Measurements from ENCODE around the gene LRCH1.
"Not testable (repeated sequence)": the region's sequence is repeated elsewhere in the genome, so short reads cannot be mapped to it uniquely, and the experiment has no call there.

LRCH1 gene

DNA sequence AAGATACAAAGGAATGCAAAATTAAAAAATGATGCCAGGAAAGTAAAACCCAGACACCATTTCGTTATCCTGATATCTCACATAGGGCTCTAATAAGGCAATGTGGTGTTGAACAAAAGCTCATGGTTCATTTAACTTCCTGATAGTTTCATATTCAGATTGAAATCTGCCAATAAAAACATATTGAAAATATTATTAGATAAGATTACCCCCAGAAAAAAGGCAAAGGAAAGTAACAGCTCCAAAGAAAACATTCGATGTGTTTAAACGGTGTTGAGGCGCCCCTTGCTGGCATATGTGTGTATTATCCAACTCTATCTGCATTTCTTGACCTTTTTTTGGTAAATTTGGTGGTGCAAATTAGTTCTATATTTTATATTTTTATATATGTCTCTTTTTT, 168.1 kb downstream of the LRCH1 start:
- peak; percentile 20 for DNase-seq

DNA sequence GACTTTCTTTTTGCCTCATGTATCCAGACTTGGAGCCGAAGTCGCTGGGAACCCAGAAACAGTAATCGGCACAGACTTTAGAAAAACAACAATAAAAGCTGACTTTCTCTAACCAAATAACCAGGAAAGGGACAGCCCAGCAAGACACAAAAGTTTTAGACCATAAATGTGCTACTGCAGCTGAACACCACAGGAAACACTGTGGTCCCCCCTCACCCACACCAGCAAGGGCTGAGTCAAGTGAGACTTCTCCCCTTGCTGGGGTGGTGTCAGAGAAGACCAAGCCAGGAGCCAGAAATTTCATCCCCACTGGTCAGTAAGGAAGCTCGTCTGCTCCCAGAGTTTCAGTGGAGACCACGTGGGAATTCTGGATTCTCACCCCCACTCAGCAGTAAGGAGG, 173.4 kb downstream of the LRCH1 start:
- no peak for DNase-seq

- no peak for DNase-seq
Measured at GRCh38 chr13:46728777-46729176, 175.8 kb downstream of the LRCH1 start.

- no peak for DNase-seq
Measured at GRCh38 chr13:46731535-46731934, 178.6 kb downstream of the LRCH1 start.

- no peak for DNase-seq
Measured at GRCh38 chr13:46735425-46735824, 182.5 kb downstream of the LRCH1 start.

GRCh38 chr13:46736541-46737310, 183.8 kb downstream of the LRCH1 start:
- DNase-seq: no peak

DNA sequence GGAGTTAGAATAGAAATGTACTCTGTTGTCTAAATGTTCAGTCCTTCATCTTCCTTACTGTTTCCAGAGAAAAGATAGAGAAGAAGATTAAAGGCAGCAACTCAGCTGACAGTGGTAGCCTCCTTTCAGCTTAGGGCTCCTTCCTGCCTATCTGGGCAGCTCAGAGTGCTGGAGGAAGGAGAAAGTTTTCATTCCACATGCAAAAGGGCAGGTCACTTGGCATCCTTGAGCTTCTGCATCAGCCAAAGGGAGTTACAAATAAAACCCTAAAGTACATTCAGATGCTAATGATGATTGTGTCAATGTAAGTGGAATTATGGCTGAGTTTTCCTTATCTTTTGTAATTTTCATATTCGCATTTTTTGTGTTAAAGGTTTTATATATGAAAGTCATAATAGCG, 185.1 kb downstream of the LRCH1 start:
- DNase-seq: no peak

DNA sequence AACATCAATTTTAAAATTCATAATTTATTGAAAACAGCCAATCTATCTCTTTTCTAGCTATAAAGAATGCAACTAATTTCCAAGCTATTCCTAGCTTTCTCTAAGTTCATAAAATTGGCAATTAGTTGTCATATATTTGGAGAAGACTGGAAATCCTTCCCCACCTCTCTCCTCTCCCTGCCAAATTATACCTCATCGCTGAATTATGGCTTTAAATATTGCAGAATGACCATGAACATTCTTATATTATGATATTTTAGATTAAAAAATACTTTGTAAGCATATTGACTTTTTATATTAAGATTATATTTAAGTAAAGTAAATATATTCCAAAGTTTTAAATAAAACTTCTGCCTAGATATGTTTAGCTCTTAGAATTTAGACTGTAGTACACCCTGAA, 185.8 kb downstream of the LRCH1 start:
- DNase-seq: no peak

- no peak for DNase-seq
Measured at GRCh38 chr13:46739447-46740098, 186.6 kb downstream of the LRCH1 start.

- DNase-seq: no peak
Measured at GRCh38 chr13:46743191-46743590, 190.2 kb downstream of the LRCH1 start.

- no peak for DNase-seq
Measured at GRCh38 chr13:46745062-46745461, 192.1 kb downstream of the LRCH1 start.

DNA sequence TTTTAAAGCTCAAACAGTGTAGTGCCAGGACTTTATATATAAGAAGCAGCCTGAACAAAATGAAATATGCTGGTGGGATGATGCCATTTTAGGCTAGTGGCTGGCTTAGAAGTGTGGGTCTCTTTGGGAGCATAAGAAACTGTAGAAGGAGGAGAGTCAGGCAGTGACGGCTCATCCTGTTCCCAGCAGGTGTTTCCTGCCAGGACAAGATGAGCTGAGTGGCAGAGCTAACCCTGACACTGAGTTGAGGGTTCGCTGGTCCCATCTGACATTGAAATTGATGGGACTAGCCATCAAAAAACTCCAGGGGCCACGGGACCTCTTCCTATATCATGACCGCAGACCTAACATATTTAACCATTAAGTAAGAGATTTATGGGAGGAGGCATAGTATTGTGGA, 192.7 kb downstream of the LRCH1 start:
- DNase-seq: no peak

- no peak for DNase-seq
Measured at GRCh38 chr13:46747031-46747820, 194.3 kb downstream of the LRCH1 start.

- no peak for DNase-seq
Measured at GRCh38 chr13:46748300-46748699, 195.3 kb downstream of the LRCH1 start.

DNA sequence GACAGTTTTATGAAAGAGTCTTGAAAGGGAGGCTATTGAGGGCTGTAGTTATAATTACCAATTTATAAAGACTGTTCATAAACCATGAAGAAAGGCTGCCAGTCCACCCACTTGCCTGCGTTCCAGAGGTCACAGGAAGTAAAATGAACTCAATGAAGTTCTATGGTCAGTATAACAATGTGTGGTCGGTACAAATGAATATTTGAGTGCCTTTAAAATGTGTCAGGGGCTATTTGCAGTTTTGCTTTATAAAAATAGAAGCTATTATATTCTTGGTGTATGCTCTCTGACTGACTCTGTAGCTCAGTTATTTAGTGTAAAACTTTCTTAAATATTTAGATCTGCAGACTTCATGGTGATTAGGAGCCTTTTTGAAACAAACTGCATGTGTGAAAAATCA, 197.0 kb downstream of the LRCH1 start:
- no peak for DNase-seq

- DNase-seq: no peak
Measured at GRCh38 chr13:46751811-46752635, 199.1 kb downstream of the LRCH1 start.

GRCh38 chr13:46753137-46753536, 200.2 kb downstream of the LRCH1 start:
- DNase-seq: no peak

DNA sequence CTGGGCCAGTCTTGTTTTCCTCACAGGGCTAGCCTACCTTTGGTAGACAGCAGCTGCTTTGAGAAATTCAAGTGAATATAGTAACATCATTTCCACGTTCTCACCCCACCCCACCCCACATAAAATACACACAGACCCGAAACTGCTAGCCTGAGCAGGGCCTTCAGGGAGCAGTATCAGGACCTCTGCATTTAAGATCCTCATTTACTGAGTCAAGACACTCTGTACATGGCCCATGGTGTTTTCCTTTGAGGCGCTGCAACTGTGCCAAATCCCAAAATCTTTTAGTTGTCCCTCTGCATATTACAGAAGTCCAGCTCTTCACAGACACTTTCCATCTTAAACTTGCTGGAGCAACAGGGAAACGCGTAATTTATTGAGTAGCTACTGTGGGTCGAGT, 200.9 kb downstream of the LRCH1 start:
- DNase-seq: no peak

- DNase-seq: no peak
Measured at GRCh38 chr13:46754812-46755211, 201.8 kb downstream of the LRCH1 start.

- DNase-seq: not testable (repeated sequence)
Measured at GRCh38 chr13:46755508-46755907, 202.5 kb downstream of the LRCH1 start.

- DNase-seq: no peak
Measured at GRCh38 chr13:46756977-46757376, 204.0 kb downstream of the LRCH1 start.

DNA sequence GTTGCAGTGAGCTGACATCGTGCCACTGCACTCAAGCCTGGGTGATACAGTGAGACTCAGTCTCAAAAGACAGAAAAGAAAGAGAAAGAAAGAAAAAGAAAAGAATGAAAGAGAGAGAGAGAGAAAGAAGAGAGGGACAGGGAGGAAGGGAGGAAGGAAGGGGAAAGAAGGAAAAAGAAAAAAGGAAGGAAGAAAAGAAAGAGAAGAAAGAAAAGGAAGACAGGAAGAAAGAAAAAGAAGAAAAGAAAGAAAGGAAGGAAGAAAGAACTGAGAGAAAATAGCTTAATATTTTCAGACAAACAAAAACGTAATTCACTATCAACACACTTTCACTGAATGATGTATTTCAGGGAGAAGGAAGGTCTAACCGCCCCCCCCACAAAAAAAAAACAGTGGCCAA, 204.7 kb downstream of the LRCH1 start:
- no peak for DNase-seq

GRCh38 chr13:46759846-46760245, 206.9 kb downstream of the LRCH1 start:
- no peak for DNase-seq
